Activated CD8-positive, alpha-beta T cell treated with anti-CD3 and anti-CD28 coated beads, Interleukin-2, amount 10 ng/mL, durations not matched to agents 7 days and 5 days (primary cell): ENCODE measurements around the gene HOXD11. TPM values are rescaled to one million over a fixed set of nuclear protein-coding genes. Genes with fewer than 3 reads are reported as not detected.

ENCODE experiments used
- microRNA-seq: library from miRNA; unstranded; fragments of <30 nt; microRNA quantifications from one replicate; pipeline ENCODE4 v1.2.0, GENCODE V29; 2022
- total RNA-seq, 2 experiments: library from RNA; stranded (reverse); gene quantifications; one replicate each; pipeline ENCODE4 v1.2.3, GENCODE V29; 2021

HOXD11 gene
- total RNA-seq, 2 experiments from 2014 or later, result not detected

Small RNAs within 50 kb of the gene (microRNA-seq; reads per million reads assigned to microRNA genes)
- 3.4 reads per million for gene MIR10B

Other genes starting within 250 kb of the HOXD11 start
- 10 to 100 TPM; 49.0 to 50.2 TPM for gene LNPK, start 105.0 kb upstream of the HOXD11 start, total RNA-seq
- gene EVX2, start 23.3 kb upstream of the HOXD11 start, total RNA-seq, result not detected
- not detected for gene HOXD13, start 14.6 kb upstream of the HOXD11 start, total RNA-seq
- not detected for gene HOXD12, start 7.5 kb upstream of the HOXD11 start, total RNA-seq
- not detected for gene HOXD10, start 9.5 kb downstream of the HOXD11 start, total RNA-seq
- gene HOXD9, start 15.4 kb downstream of the HOXD11 start, total RNA-seq, result not detected
- gene HOXD8, start 22.4 kb downstream of the HOXD11 start, total RNA-seq, result not detected
- not detected for gene HOXD4, start 44.3 kb downstream of the HOXD11 start, total RNA-seq
- gene HOXD3, start 50.0 kb downstream of the HOXD11 start, total RNA-seq, result not detected
- gene HOXD1, start 81.4 kb downstream of the HOXD11 start, total RNA-seq, result not detected
- gene MTX2, start 162.2 kb downstream of the HOXD11 start, total RNA-seq, result 10 to 100 TPM; 10.1 to 11.4 TPM